IPS-20b (cell line): ENCODE measurements around the gene LPCAT4.
A peak's percentile ranks its signal among the peaks of the same experiment; 100 is the strongest.
"Not testable (repeated sequence)": the region's sequence is repeated elsewhere in the genome, so short reads cannot be mapped to it uniquely, and the experiment has no call there.

Source experiments
- H3K27ac ChIP-seq: one replicate; pipeline ENCODE4 v1.5.1; 2013; ENCODE audit warnings: low read length
- H3K27me3 ChIP-seq: 2 replicates; pipeline ENCODE4 v1.6.1; 2013; ENCODE audit warnings: mild to moderate bottlenecking, low read length, inconsistent platforms; ENCODE audit not compliant: insufficient read depth
- H3K36me3 ChIP-seq: 2 replicates; pipeline ENCODE4 v1.6.1; 2013; ENCODE audit warnings: low read depth, mild to moderate bottlenecking, inconsistent platforms, low read length, moderate library complexity; ENCODE audit not compliant: insufficient read depth
- H3K4me1 ChIP-seq: 2 replicates; pipeline ENCODE4 v1.6.1; 2013; ENCODE audit warnings: mild to moderate bottlenecking, control low read depth, inconsistent platforms, low read length, moderate library complexity; ENCODE audit not compliant: insufficient read depth
- H3K4me3 ChIP-seq: 2 replicates; pipeline ENCODE4 v1.5.1; 2013; ENCODE audit warnings: mild to moderate bottlenecking, low read length, inconsistent platforms
- H3K9ac ChIP-seq: 2 replicates; pipeline ENCODE4 v1.6.1; 2013; ENCODE audit warnings: low read depth, mild to moderate bottlenecking, inconsistent platforms, low read length, moderate library complexity
- H3K9me3 ChIP-seq: 2 replicates; pipeline ENCODE4 v1.6.1; 2013; ENCODE audit warnings: mild to moderate bottlenecking, low read depth, low read length, inconsistent platforms; ENCODE audit not compliant: insufficient read depth

The LPCAT4 gene

DNA sequence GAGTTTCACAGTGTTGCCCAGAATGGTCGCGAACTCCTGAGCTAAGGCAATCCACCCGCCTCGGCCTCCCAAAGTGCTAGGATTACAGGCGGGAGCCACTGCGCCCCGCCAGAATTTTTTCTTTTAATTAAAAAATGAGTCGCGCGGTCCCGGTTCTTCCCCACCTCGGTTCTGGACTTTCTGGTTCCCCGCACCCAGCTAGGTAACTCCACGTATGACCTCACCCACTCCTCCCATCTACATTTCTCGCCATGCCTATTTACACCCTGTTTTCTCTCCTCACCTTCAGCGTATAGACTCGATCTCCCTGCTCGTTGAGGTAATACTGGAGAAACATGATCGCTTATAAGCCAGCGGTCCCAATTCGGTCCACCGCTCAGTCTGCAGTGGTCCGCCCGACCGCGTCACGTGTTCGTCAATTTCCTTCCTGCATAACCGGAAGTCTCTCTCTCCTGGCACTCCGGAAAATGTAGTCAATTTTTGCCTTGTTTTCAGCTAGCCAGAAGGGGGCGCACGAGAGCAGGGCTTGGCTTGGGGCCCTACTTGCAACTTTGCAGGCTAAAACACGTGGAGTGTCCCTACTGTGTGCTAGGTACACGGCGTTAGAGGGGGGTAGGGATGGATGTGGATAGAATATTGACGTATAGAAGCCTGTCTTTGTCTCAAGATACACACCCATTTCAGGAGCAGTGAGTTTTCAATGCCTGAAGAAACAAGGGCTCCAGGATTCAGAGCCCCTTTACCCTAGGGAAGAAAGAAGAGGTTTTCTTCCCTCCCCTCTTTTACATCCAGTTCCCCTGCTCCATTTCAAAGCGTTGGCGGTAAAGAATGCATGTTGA, 24.0 kb downstream of the LPCAT4 start, which contains the start of the genes NOP10 and NUTM1:
TSS of gene NOP10 (minus strand) at position 400 of the 839 bp plus-strand sequence. CDS start at position 337, 63 bp downstream.
TSS of gene NUTM1 (plus strand) at position 579 of the 839 bp plus-strand sequence. CDS start 382 bp downstream, outside the sequence.
- Histone ChIP-seq H3K9ac (peak within 1 kb of the TSS; percentile 95), H3K4me3 (peak within 1 kb of the TSS; percentile 99), H3K27me3 (no peaks in the 10 kb centered on the region), H3K9me3 (no peaks in the 10 kb centered on the region), H3K27ac (peak within 1 kb of the TSS; percentile 67), H3K36me3 (peaks cover 32% of the 10 kb centered on the region), H3K4me1 (peaks cover 7% of the 10 kb centered on the region; the same call in 1 of the 2 replicates)

DNA sequence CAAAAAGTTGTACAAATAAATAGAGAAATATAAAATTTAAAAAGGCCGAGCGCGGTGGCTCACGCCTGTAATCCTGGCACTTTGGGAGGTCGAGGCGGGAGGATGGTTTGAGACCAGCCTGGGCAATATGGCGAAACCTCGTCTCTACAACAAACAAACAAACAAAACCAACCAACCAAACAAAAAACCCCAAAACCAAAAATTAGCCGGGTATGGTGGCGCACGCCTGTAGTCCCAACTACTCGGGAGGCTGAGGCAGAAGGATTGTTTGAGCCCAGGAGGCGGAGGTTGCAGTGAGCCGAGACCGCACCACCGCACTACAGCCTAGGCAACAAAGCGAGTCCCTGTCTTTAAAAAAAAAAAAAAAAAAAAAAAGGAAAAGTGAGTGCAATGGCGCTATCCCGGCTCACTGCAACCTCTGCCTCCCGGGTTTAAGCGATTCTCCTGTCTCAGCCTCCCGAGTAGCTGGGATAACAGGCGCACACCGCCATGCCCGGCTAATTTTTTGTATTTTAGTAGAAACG, 24.7 kb downstream of the LPCAT4 start:
- Histone ChIP-seq H3K27ac (peak overlapping the region; percentile 67), H3K36me3 (peaks cover 32% of the 10 kb centered on the region), H3K4me3 (peak overlapping the region; percentile 99), H3K9ac (peak overlapping the region; percentile 95)
- not testable (repeated sequence) for H3K9me3 ChIP-seq, H3K27me3 ChIP-seq, H3K4me1 ChIP-seq

DNA sequence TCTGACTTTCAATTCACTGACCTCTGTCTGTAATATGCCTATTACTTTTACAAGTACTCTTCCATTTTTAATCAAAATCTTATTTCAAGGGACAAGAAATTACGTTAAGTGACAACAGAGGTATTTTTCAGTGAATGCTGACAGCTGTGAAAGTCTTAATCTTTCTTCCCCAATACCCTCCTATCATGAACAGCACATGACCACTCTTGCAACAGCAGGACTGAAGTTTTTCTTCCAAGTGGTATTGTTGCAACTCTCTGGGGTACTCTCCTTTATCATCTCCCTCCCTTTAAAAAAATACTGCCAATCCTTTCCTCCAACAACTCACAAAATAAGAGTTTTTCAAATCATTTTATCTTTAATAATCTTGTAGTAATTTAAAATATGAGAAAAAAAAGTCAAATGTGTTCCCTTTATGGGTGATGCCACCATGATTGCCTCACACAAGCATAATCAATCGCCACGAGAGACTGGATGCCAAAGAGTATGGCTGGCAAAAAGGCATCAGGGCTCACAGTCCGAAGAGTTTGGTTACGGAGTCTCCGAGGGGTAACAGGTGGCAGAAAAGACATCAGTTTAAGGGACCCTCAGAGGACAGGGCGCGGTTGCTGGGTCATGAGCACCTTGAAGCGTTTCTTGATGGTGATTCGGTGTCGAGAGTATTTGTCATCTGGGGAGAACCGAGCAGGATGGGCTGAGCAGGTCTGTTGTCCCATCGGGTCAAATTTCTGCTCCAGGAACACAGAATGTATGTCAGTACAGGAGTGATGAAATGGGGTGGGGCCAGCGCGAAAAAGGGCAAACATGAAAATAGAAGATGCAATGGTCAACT, 25.4 kb downstream of the LPCAT4 start:
- H3K4me1 ChIP-seq: peaks cover 7% of the 10 kb centered on the region; the same call in 1 of the 2 replicates
- no peak overlapping the region for H3K27ac ChIP-seq
- no peaks in the 10 kb centered on the region for H3K9me3 ChIP-seq
- peaks cover 32% of the 10 kb centered on the region for H3K36me3 ChIP-seq
- H3K4me3 ChIP-seq: peak overlapping the region; percentile 99
- no peaks in the 10 kb centered on the region for H3K27me3 ChIP-seq
- peak overlapping the region; percentile 95; the same call in 1 of the 2 replicates for H3K9ac ChIP-seq

DNA sequence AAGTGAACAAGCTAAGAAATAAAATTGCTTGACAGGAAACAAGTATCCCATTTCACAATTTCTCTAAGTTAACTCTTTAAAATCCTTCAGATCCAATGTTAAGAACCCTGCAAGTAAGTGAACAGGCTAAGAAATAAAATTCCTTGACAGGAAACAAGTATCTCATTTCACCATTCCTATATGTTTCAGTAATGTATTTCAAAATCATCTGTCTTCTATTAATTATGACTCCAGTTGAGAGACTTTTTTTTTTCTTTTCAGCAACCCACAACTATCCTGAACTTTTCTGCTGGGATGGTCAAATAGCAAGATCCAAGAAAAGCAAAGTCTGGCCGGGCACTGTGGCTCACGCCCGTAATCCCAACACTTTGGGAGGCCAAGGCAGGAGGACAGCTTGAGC, 27.1 kb downstream of the LPCAT4 start:
- 0 out of 2 replicates have a peak, but pooled peaks cover 3% of the 10 kb centered on the region for H3K4me1 ChIP-seq
- H3K36me3 ChIP-seq: peaks cover 32% of the 10 kb centered on the region
- H3K9ac ChIP-seq: no peak overlapping the region
- H3K4me3 ChIP-seq: no peak overlapping the region
- H3K9me3 ChIP-seq: no peaks in the 10 kb centered on the region
- no peak overlapping the region for H3K27ac ChIP-seq
- H3K27me3 ChIP-seq: no peaks in the 10 kb centered on the region

DNA sequence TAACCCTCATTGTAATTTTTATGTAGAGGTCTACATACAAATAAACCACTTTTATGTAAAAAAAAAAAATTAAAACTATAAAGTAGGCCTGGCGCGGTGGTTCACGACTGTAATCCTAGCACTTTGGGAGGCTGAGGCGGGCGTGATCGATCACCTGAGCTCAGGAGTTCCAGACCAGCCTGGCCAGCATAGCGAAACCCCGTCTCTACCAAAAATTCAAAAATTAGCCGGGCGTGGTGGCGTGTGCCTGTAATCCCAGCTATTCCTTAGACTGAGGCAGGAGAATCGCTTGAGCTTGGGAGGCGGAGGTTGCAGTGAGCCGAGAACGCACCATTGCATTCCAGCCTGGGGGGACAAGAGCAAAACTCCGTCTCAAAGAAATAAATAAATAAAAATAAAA, 28.6 kb downstream of the LPCAT4 start:
- Histone ChIP-seq H3K27me3 (no peaks in the 10 kb centered on the region), H3K4me1 (0 out of 2 replicates have a peak, but pooled peaks cover 3% of the 10 kb centered on the region), H3K27ac (no peak overlapping the region), H3K9ac (peak overlapping the region; percentile 82; the same call in 1 of the 2 replicates), H3K9me3 (no peaks in the 10 kb centered on the region), H3K36me3 (peaks cover 32% of the 10 kb centered on the region), H3K4me3 (peak overlapping the region; percentile 88)

DNA sequence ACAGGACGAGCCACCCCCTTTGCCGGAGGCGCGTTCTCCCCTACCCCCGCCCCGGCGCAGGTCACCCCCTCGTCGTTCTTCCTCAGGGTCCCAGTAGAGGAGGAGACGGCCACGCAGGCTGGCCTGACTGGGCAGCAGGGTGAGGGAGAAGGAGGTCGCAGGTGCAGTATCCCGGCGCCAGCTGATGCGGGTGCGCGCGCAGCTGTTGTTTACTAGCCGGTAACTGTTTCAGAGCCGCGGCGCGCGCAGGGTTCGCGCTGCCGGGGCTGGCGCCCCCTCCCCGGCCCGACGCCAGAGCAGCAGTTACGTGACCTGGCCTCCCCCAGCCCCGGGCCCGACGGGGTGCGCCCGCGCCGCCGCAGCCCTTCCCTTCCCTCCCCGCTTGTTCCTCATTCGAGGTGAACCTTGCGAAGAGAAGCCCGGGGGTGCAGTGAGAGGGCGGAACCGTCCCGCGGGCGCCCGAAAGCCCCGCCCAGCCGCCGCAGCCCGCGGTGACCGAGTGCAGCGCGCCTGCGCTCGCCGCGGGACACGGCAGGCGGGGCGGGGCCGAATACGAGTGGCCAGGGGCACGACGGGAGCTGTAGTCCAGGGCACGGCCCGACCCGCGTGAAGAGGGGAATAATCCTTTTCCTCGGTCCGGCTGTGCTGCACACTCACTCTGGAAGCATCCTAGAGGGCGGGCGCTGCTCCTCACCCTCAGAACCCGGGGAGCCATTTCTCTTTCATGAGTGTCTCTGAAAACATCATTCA, 29.3 kb downstream of the LPCAT4 start, which contains the start of gene SLC12A6:
TSS of gene SLC12A6 (minus strand) at position 225 of the 750 bp plus-strand sequence. CDS start 1,101 bp downstream, outside the sequence.
- peak within 1 kb of the TSS; percentile 88 for H3K4me3 ChIP-seq
- H3K36me3 ChIP-seq: peaks cover 32% of the 10 kb centered on the region
- no peak within 1 kb of the TSS for H3K27ac ChIP-seq
- no peaks in the 10 kb centered on the region for H3K27me3 ChIP-seq
- H3K4me1 ChIP-seq: 0 out of 2 replicates have a peak, but pooled peaks cover 3% of the 10 kb centered on the region
- H3K9me3 ChIP-seq: no peaks in the 10 kb centered on the region
- peak within 1 kb of the TSS; percentile 82 for H3K9ac ChIP-seq

DNA sequence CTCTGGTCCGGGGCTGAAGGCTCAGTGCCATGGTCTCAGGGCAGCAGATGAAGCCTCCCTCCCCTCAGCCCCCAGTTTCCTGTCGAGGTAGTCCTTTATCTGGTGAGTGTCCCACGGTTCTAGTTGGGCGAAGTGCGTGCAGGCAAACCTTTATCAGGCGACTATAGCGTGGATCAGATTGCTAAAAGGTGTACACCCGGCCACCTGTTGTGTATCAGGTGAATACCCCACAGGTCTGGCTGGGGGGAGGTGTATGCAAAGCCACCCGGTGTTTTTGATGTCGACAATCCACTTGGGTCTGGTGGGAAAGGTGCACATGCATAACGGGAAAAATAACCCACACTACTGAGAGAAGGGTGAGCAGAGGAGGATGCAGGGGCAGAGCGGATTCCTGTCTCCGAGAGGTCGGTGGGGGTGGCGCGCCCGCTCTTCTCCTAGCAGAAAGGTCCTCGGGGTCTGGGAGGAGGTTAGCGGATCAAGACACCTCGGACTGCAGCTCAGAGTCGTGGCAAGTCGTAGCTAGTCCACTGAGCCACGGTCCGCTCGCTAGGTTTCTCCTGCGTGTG, 29.9 kb downstream of the LPCAT4 start:
- Histone ChIP-seq H3K36me3 (peaks cover 32% of the 10 kb centered on the region), H3K9me3 (no peaks in the 10 kb centered on the region), H3K4me1 (0 out of 2 replicates have a peak, but pooled peaks cover 3% of the 10 kb centered on the region), H3K27ac (no peak overlapping the region), H3K9ac (peak overlapping the region; percentile 82), H3K4me3 (peak overlapping the region; percentile 88), H3K27me3 (no peaks in the 10 kb centered on the region)

DNA sequence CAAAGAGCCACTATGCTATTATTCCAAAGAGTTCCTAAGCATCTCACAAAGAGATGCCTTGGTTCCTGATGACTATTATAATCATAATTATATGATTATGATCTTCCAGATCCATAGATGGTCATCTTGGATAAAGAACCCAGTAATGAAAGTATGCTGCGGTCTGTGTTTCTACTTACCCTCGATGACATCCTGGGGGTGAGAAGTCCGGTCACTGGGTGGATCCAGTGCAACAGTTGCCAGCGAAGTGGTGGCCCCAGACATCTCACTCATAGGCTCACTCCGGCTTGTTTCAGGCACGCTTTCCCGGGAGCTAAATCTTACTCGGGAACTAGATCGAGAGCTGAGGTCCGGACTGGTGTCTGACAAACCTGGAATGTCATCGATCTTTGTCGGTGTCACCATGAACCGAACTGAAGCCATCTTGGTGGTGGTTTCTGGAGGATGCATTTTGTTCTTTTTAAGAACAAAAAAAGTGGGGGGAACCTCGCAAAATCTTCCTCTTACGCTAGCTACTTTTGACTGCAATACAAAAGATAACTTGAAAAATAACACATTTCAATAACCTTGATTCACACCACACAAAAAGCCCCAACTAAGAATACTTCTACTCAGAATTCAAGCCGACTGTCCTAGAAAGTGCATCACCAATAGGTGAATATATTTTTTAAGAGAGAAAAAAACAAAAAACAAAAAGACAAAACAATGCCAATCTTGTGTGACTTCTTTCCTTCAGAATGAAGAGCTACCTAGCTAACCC, 30.6 kb downstream of the LPCAT4 start:
- H3K36me3 ChIP-seq: peaks cover 27% of the 10 kb centered on the region
- peak overlapping the region; percentile 82; the same call in 1 of the 2 replicates for H3K9ac ChIP-seq
- no peak overlapping the region for H3K27ac ChIP-seq
- H3K4me1 ChIP-seq: no peaks in the 10 kb centered on the region
- peak overlapping the region; percentile 88 for H3K4me3 ChIP-seq
- no peaks in the 10 kb centered on the region for H3K9me3 ChIP-seq
- H3K27me3 ChIP-seq: no peaks in the 10 kb centered on the region

DNA sequence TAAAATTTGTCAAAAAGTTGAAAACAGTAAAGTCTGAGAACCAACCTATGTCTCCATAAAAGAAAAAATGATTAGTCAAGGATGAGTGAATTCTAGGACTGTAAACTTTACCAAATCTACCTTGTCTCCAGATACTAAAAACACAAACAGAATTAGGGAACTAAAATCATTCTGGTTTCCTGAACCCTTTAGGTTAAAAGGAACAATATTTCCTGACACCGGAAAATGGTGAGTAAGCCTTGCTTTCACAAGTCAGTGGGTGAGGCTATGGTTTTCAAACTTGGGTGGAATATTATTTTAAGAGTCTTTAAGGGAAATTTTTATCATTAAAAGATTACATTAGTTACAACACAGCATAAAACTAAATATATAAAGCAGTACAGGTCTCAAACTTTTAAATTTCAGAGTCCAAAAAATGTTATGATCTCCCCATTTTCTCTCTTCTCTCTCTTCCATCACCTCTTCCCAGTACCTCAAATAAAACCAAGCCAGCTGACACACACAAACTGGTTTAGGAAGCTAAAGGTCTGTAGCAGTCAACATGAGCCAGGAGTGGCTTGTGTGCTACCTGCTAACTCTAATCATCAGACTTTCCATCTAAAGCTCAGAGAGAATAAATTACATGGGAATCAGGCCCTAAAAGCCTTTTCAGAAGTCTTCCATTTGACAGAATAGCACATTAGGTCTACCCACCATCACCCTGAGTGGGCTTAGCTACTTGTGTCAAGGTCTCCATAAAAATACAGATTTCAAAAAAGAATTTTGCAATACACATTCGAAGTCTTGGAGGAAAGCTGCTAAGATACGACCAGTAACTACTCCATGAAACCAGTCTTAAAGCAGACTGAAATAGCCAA, 31.6 kb downstream of the LPCAT4 start:
- no peak overlapping the region for H3K4me3 ChIP-seq
- no peak overlapping the region for H3K9ac ChIP-seq
- H3K27ac ChIP-seq: no peak overlapping the region
- H3K4me1 ChIP-seq: no peaks in the 10 kb centered on the region
- no peaks in the 10 kb centered on the region for H3K27me3 ChIP-seq
- H3K36me3 ChIP-seq: peaks cover 17% of the 10 kb centered on the region
- no peaks in the 10 kb centered on the region for H3K9me3 ChIP-seq
